Prostate gland (tissue), 2 donors: ENCODE measurements around the gene KRT14.

ENCODE experiments used
- POLR2A ChIP-seq: fragments of 450-650 bp; IDR thresholded peaks from one replicate; pipeline ENCODE4 v1.6.1; 2016; ENCODE audit warnings: antibody characterized with exemption, mild to moderate bottlenecking
- POLR2AphosphoS5 ChIP-seq: sonication (generic); formaldehyde crosslinking; IDR thresholded peaks from one replicate; pipeline ENCODE4 v1.6.1; 2017; ENCODE audit warnings: antibody characterized with exemption
- TF ChIP-seq, protein P1 (sequence below), 4 experiments: fragments of 200-600 bp in 2 of 4; fragments of 450-650 bp in 2 of 4; sonication (generic) in 2 of 4; IDR thresholded peaks; 1 replicate in 3 of 4; 2 replicates in 1 of 4; pipeline ENCODE4 v1.5.1; 2016 to 2019; ENCODE audit warnings: antibody characterized with exemption in 4 of 4, mild to moderate bottlenecking in 2 of 4, moderate library complexity in 2 of 4

DNA sequence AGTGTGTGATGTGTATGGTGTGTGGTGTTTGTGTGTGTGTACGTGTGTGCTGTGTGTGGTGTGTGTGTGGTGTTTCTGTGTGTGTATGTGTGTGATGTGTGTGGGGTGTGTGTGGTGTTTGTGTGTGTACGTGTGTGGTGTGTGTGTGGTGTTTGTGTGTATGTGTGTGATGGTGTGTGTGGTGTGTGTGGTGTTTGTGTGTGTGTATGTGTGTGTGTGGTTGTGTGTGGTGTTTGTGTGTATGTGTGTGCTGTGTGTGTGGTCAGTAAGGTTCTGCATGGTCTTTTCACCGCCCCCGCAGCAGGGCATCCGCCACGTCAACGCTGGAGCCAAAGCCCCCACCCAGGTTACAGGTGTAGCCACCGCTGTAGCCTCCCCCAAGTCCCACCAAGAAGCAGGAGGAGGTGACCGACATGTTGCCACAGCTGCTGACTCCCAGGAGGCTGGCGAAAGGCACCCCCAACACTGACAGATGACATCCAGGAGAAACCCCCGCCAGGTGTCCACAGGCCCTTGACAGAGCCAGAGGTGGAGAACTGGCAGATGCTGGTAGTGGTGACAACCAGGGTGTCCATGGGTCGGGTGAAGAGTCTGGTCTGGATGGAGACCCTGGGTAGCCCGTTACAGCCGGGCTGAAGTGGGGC lies 47.0 kb upstream of the KRT14 start:
- TF ChIP-seq, protein P1, sequence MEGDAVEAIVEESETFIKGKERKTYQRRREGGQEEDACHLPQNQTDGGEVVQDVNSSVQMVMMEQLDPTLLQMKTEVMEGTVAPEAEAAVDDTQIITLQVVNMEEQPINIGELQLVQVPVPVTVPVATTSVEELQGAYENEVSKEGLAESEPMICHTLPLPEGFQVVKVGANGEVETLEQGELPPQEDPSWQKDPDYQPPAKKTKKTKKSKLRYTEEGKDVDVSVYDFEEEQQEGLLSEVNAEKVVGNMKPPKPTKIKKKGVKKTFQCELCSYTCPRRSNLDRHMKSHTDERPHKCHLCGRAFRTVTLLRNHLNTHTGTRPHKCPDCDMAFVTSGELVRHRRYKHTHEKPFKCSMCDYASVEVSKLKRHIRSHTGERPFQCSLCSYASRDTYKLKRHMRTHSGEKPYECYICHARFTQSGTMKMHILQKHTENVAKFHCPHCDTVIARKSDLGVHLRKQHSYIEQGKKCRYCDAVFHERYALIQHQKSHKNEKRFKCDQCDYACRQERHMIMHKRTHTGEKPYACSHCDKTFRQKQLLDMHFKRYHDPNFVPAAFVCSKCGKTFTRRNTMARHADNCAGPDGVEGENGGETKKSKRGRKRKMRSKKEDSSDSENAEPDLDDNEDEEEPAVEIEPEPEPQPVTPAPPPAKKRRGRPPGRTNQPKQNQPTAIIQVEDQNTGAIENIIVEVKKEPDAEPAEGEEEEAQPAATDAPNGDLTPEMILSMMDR (IDR thresholded peaks at IDR 0.05) = no peak
- TF ChIP-seq POLR2AphosphoS5 (no peak), POLR2A (no peak)
